HG02852 (cell line): ENCODE measurements around the gene SIX6.

Experiments
- ATAC-seq: cut with Tn5 transposase; IDR thresholded peaks from one replicate; pipeline ENCODE4 v1.9.1; 2021; ENCODE audit warnings: mild to moderate bottlenecking, moderate library complexity; ENCODE audit not compliant: unreplicated experiment

SIX6 gene

GRCh38 chr14:60512973-60513571, 4.1 kb downstream of the SIX6 start:
- no peak for ATAC-seq

- ATAC-seq: no peak
These were observed 5.4 kb downstream of the SIX6 start for GRCh38 chr14:60514378-60514740.

GRCh38 chr14:60514741-60515491, 6.0 kb downstream of the SIX6 start:
- ATAC-seq: no peak

GRCh38 chr14:60515511-60516289, 6.8 kb downstream of the SIX6 start:
- no peak for ATAC-seq

- no peak for ATAC-seq
These were observed 23.5 kb downstream of the SIX6 start for GRCh38 chr14:60532442-60532841.

- no peak for ATAC-seq
These were observed 28.7 kb downstream of the SIX6 start for GRCh38 chr14:60537663-60538062.

- peak; percentile 56 for ATAC-seq
These were observed 35.7 kb downstream of the SIX6 start for GRCh38 chr14:60544659-60545058.

GRCh38 chr14:60553808-60554207, 44.9 kb downstream of the SIX6 start:
- ATAC-seq: no peak

- ATAC-seq: peak; percentile 83
These were observed 53.1 kb downstream of the SIX6 start for GRCh38 chr14:60561845-60562746.
